Nephron progenitor cell (in vitro differentiated cells): Measurements from ENCODE around the gene SARM1.

ENCODE experiments used
- DNase-seq: peaks from one replicate; pipeline ENCODE4 v3.0.0; 2021
- H3K27ac Mint-ChIP-seq: 2 replicates; pipeline ENCODE4 v1.8.0; 2021; ENCODE audit warnings: mild to moderate bottlenecking, moderate library complexity, mixed read lengths
- H3K27me3 Mint-ChIP-seq: 2 replicates; pipeline ENCODE4 v1.8.0; 2021; ENCODE audit warnings: mild to moderate bottlenecking, low read depth, mixed read lengths; ENCODE audit not compliant: poor library complexity
- H3K36me3 Mint-ChIP-seq: 2 replicates; pipeline ENCODE4 v1.8.0; 2021; ENCODE audit warnings: low read depth, mixed read lengths
- H3K4me1 Mint-ChIP-seq: 2 replicates; pipeline ENCODE4 v1.8.0; 2021; ENCODE audit warnings: mixed read lengths
- H3K4me3 Mint-ChIP-seq: 2 replicates; pipeline ENCODE4 v1.8.0; 2021; ENCODE audit warnings: mild to moderate bottlenecking, moderate library complexity, mixed read lengths
- H3K9me3 Mint-ChIP-seq: 2 replicates; pipeline ENCODE4 v1.8.0; 2021; ENCODE audit warnings: mild to moderate bottlenecking, moderate library complexity, mixed read lengths
- CTCF ChIP-seq: fragments of 200-600 bp; sonication (generic); IDR thresholded peaks from 2 replicates; pipeline ENCODE4 v1.5.0; 2021; ENCODE audit warnings: antibody characterized with exemption

The SARM1 gene

GRCh38 chr17:28413804-28414203 is 42.3 kb downstream of the SARM1 start:
- Mint-ChIP-seq H3K27ac (no peak overlapping the region), H3K4me3 (no peak overlapping the region), H3K4me1 (peaks cover 4% of the 10 kb centered on the region), H3K27me3 (peaks cover 33% of the 10 kb centered on the region), H3K9me3 (no peaks in the 10 kb centered on the region), H3K36me3 (no peaks in the 10 kb centered on the region)
- no peak for DNase-seq
- TF ChIP-seq CTCF: no peak

GRCh38 chr17:28415886-28416285 is 44.4 kb downstream of the SARM1 start:
- H3K27ac Mint-ChIP-seq: no peak overlapping the region
- no peak for DNase-seq
- H3K36me3 Mint-ChIP-seq: no peaks in the 10 kb centered on the region
- H3K9me3 Mint-ChIP-seq: no peaks in the 10 kb centered on the region
- peaks cover 4% of the 10 kb centered on the region for H3K4me1 Mint-ChIP-seq
- TF ChIP-seq CTCF: no peak
- H3K4me3 Mint-ChIP-seq: no peak overlapping the region
- H3K27me3 Mint-ChIP-seq: peaks cover 29% of the 10 kb centered on the region

- H3K9me3 Mint-ChIP-seq: no peaks in the 10 kb centered on the region
- H3K27ac Mint-ChIP-seq: no peak overlapping the region
- no peak overlapping the region for H3K4me3 Mint-ChIP-seq
- no peaks in the 10 kb centered on the region for H3K36me3 Mint-ChIP-seq
- peak; percentile 70 for TF ChIP-seq CTCF
- DNase-seq: peak; percentile 58
- H3K27me3 Mint-ChIP-seq: peaks cover 24% of the 10 kb centered on the region
- peaks cover 4% of the 10 kb centered on the region for H3K4me1 Mint-ChIP-seq
Measured at GRCh38 chr17:28416703-28417311, 45.3 kb downstream of the SARM1 start.

- H3K4me3 Mint-ChIP-seq: no peak overlapping the region
- no peaks in the 10 kb centered on the region for H3K4me1 Mint-ChIP-seq
- H3K9me3 Mint-ChIP-seq: no peaks in the 10 kb centered on the region
- no peak overlapping the region for H3K27ac Mint-ChIP-seq
- no peak for DNase-seq
- no peak for TF ChIP-seq CTCF
- no peaks in the 10 kb centered on the region for H3K36me3 Mint-ChIP-seq
- H3K27me3 Mint-ChIP-seq: peaks cover 3% of the 10 kb centered on the region
Measured at GRCh38 chr17:28421787-28422305, 50.4 kb downstream of the SARM1 start.

- Mint-ChIP-seq H3K4me3 (no peak overlapping the region), H3K27ac (no peak overlapping the region), H3K9me3 (no peaks in the 10 kb centered on the region), H3K27me3 (peaks cover 13% of the 10 kb centered on the region), H3K4me1 (no peaks in the 10 kb centered on the region), H3K36me3 (no peaks in the 10 kb centered on the region)
- TF ChIP-seq CTCF: no peak
- no peak for DNase-seq
Measured at GRCh38 chr17:28425206-28425605, 53.7 kb downstream of the SARM1 start.

GRCh38 chr17:28426081-28426519 is 54.6 kb downstream of the SARM1 start:
- H3K9me3 Mint-ChIP-seq: no peaks in the 10 kb centered on the region
- H3K27me3 Mint-ChIP-seq: peaks cover 19% of the 10 kb centered on the region

More at GRCh38 chr17:28426081-28426519, 54.6 kb downstream of the SARM1 start:
- H3K27ac Mint-ChIP-seq: no peak overlapping the region
- no peak overlapping the region for H3K4me3 Mint-ChIP-seq
- H3K4me1 Mint-ChIP-seq: no peaks in the 10 kb centered on the region
- DNase-seq: peak; percentile 39
- H3K36me3 Mint-ChIP-seq: no peaks in the 10 kb centered on the region
- TF ChIP-seq CTCF: peak; percentile 51
